Prostate gland (tissue), 2 donors: ENCODE data around the gene CFAP45. TPM values are rescaled to one million over a fixed set of nuclear protein-coding genes. Genes with fewer than 3 reads are reported as not detected.
A peak's percentile ranks its signal among the peaks of the same experiment; 100 is the strongest.

Source experiments
- DNase-seq: peaks from one replicate; pipeline ENCODE4 v3.0.0-alpha.2; 2019; ENCODE audit warnings: low spot score
- H3K27ac ChIP-seq, 2 donors: fragments of 200-600 bp; sonication (generic); 2 replicates each; pipeline ENCODE4 v1.5.1; 2017 to 2019
- H3K27me3 ChIP-seq: fragments of 200-600 bp; sonication (generic); replicated peaks from 2 replicates; pipeline ENCODE4 v1.5.1; 2019; ENCODE audit not compliant: insufficient read depth
- H3K36me3 ChIP-seq, 2 donors: fragments of 200-600 bp; sonication (generic); 1 replicate in 1 of 2; 2 replicates in 1 of 2; pipeline versions ENCODE4 v1.5.1 to v1.8.1; 2017 to 2019
- H3K4me1 ChIP-seq: fragments of 200-600 bp; sonication (generic); replicated peaks from 2 replicates; pipeline ENCODE4 v1.5.1; 2019
- H3K4me3 ChIP-seq, 2 donors: fragments of 200-600 bp; sonication (generic); 2 replicates each; pipeline ENCODE4 v1.5.1; 2017 to 2019
- H3K9me3 ChIP-seq: fragments of 200-600 bp; sonication (generic); 2 replicates; pipeline ENCODE4 v1.5.1; 2017
- CTCF ChIP-seq, 4 experiments: fragments of 200-600 bp in 2 of 4; fragments of 450-650 bp in 2 of 4; sonication (generic) in 2 of 4; IDR thresholded peaks; 1 replicate in 3 of 4; 2 replicates in 1 of 4; pipeline ENCODE4 v1.5.1; 2016 to 2019; ENCODE audit warnings: antibody characterized with exemption in 4 of 4, mild to moderate bottlenecking in 2 of 4, moderate library complexity in 2 of 4
- POLR2A ChIP-seq: fragments of 450-650 bp; IDR thresholded peaks from one replicate; pipeline ENCODE4 v1.6.1; 2016; ENCODE audit warnings: antibody characterized with exemption, mild to moderate bottlenecking
- POLR2AphosphoS5 ChIP-seq: sonication (generic); formaldehyde crosslinking; IDR thresholded peaks from one replicate; pipeline ENCODE4 v1.6.1; 2017; ENCODE audit warnings: antibody characterized with exemption
- WGBS: methylation state at CpG from one replicate; pipeline ENCODE4 v1.1.5; 2018; 5-methylcytosine and 5-hydroxymethylcytosine counted together
- intact Hi-C: fragments of 100-400 bp; cut with DNase I; formaldehyde crosslinking; loops from one replicate; pipeline ENCODE4 v1.14.2; 2022
- total RNA-seq, 2 donors: library from RNA; depleted of rRNA; stranded (reverse); fragments of >200 nt; gene quantifications; one replicate each; pipeline ENCODE4 v1.1.0, GENCODE V29; 2016

CFAP45 gene
- total RNA-seq, 2 donors from 2014 or later, result 2.6 TPM; not detected in 1

DNA sequence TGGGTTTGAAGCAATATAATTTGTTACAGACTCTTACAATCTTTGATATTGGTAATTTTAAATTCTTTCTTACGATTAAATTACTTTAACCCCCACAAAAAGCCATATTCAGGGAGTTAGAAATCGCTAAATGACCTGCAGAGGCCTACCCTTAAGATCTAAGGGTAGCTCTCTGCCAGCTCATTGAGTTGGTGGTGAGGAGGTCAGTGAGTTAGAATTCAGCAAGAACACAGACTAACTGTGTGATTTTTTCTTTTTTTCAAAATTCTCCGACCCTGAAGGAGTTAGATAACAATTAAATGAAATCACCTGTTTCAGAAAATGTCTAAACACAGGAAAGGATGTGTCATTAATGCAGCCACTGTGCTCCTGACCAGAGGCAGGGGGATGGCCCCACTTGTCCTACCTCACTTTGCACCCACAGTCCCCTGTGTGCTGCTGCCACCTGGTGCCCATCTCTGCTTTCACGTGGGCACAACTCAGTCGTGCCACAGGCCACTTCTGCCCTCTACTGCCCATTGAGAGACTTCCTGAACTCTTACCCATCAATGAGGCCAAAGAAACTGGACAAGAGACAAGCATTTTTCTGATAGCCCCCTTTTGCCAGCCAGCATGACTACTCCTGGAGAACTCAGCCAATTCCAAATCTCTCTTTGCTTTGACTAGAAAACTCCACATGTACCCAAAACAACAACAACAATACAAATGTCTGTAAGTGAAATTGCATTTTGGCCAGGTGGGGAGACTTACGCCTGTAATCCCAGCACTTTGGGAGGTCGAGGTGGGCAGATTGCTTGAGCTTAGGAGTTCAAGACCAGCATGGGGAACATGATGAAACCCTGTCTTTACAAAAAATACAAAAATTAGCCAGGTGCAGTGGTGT is 8.4 kb downstream of the CFAP45 start:
- no peaks in the 10 kb centered on the region for H3K9me3 ChIP-seq
- no peak overlapping the region for H3K27ac ChIP-seq
- no peaks in the 10 kb centered on the region for H3K36me3 ChIP-seq
- H3K4me1 ChIP-seq, result no peaks in the 10 kb centered on the region
- 53% methylated on average over 7 of the region's 7 CpGs for WGBS
- no peaks in the 10 kb centered on the region for H3K27me3 ChIP-seq
- intact Hi-C loops, result loop anchor here (1.0 to 2.0 kb wide), 2 partner anchors 92 to 111 kb away; partner anchors contain the start of gene DUSP23
- no peak overlapping the region for H3K4me3 ChIP-seq
- TF ChIP-seq POLR2A (no peak), POLR2AphosphoS5 (peak; percentile 78), CTCF (IDR thresholded peaks at IDR 0.05) (peak; percentile 84 to 100 (median 94))
- DNase-seq, result peak; percentile 80

DNA sequence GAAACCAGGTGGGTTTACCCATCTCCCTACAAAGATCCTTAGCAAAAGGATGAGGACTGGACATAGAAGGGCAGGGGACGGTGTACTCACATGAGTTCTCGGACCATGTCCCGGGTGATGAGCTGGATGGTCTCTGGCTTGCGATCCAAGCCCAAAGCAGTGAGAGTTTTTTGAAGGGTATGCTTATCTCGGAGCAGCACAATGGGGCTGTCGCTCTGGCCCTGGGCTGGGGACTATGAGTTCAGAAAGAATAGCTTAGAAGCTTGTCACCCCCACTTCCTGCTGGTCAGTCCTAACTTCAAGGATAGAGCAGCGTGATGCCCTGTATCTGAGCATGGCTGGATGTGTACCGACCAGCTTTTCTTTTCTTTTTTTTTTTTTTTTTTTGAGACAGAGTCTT is 9.6 kb downstream of the CFAP45 start:
- H3K27me3 ChIP-seq, result no peaks in the 10 kb centered on the region
- no peaks in the 10 kb centered on the region for H3K36me3 ChIP-seq
- intact Hi-C loops, result loop anchor here (2.0 kb wide), 1 partner anchor 110 kb away; the partner anchor contains the start of gene DUSP23
- WGBS, result 90% methylated on average over 8 of the region's 8 CpGs
- H3K4me1 ChIP-seq, result no peaks in the 10 kb centered on the region
- no peak overlapping the region for H3K4me3 ChIP-seq
- DNase-seq, result no peak
- TF ChIP-seq CTCF (IDR thresholded peaks at IDR 0.05), result no peak
- no peak for TF ChIP-seq POLR2A
- no peak for TF ChIP-seq POLR2AphosphoS5
- no peaks in the 10 kb centered on the region for H3K9me3 ChIP-seq
- H3K27ac ChIP-seq, result no peak overlapping the region

GRCh38 chr1:159889821-159890252 is 10.1 kb downstream of the CFAP45 start:
- Histone ChIP-seq H3K4me3 (no peak overlapping the region), H3K27ac (no peak overlapping the region), H3K27me3 (no peaks in the 10 kb centered on the region), H3K4me1 (no peaks in the 10 kb centered on the region), H3K36me3 (no peaks in the 10 kb centered on the region), H3K9me3 (no peaks in the 10 kb centered on the region)
- intact Hi-C loops, result loop anchor here (2.0 kb wide), 1 partner anchor 109 kb away; the partner anchor contains the start of gene DUSP23
- 52% methylated on average over 2 of the region's 2 CpGs for WGBS
- DNase-seq, result no peak
- TF ChIP-seq CTCF (IDR thresholded peaks at IDR 0.05), result peak in 1 of 4 experiments; percentile 4
- no peak for TF ChIP-seq POLR2AphosphoS5

- intact Hi-C loops, result no loop called here
- no peaks in the 10 kb centered on the region for H3K36me3 ChIP-seq
- H3K27ac ChIP-seq, result no peak overlapping the region
- H3K4me3 ChIP-seq, result no peak overlapping the region
- H3K9me3 ChIP-seq, result no peaks in the 10 kb centered on the region
- no peaks in the 10 kb centered on the region for H3K27me3 ChIP-seq
- TF ChIP-seq POLR2A (no peak), CTCF (IDR thresholded peaks at IDR 0.05) (no peak), POLR2AphosphoS5 (no peak)
- H3K4me1 ChIP-seq, result no peaks in the 10 kb centered on the region
- 82% methylated on average over 4 of the region's 4 CpGs for WGBS
- no peak for DNase-seq
Measured at GRCh38 chr1:159889202-159889601, 10.8 kb downstream of the CFAP45 start.
